ENCODE measurements around the gene PIK3C2A. TPM values are rescaled to one million over a fixed set of nuclear protein-coding genes. Genes with fewer than 3 reads are reported as not detected.
A peak's percentile ranks its signal among the peaks of the same experiment; 100 is the strongest.

PIK3C2A gene
- total RNA-seq, 1 donor from 2014 or later = 35.0 TPM

GRCh38 chr11:17184882-17185587, 22.8 kb downstream of the PIK3C2A start:
- TF ChIP-seq, protein P1, sequence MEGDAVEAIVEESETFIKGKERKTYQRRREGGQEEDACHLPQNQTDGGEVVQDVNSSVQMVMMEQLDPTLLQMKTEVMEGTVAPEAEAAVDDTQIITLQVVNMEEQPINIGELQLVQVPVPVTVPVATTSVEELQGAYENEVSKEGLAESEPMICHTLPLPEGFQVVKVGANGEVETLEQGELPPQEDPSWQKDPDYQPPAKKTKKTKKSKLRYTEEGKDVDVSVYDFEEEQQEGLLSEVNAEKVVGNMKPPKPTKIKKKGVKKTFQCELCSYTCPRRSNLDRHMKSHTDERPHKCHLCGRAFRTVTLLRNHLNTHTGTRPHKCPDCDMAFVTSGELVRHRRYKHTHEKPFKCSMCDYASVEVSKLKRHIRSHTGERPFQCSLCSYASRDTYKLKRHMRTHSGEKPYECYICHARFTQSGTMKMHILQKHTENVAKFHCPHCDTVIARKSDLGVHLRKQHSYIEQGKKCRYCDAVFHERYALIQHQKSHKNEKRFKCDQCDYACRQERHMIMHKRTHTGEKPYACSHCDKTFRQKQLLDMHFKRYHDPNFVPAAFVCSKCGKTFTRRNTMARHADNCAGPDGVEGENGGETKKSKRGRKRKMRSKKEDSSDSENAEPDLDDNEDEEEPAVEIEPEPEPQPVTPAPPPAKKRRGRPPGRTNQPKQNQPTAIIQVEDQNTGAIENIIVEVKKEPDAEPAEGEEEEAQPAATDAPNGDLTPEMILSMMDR (IDR thresholded peaks at IDR 0.05; ENCODE audit: insufficient read depth, low read length, severe bottlenecking) = no peak
- DNase-seq (ENCODE audit: low read depth) = peak; percentile 13
- no peak for FAIRE-seq
- H3K27me3 ChIP-seq (ENCODE audit: control insufficient read depth, insufficient read depth, low read length) = no peaks in the 10 kb centered on the region
- H3K36me3 ChIP-seq (ENCODE audit: control insufficient read depth, insufficient read depth, low read length) = peaks cover 3% of the 10 kb centered on the region
- H3K4me3 ChIP-seq (ENCODE audit: low read depth, low read length) = no peak overlapping the region

DNA sequence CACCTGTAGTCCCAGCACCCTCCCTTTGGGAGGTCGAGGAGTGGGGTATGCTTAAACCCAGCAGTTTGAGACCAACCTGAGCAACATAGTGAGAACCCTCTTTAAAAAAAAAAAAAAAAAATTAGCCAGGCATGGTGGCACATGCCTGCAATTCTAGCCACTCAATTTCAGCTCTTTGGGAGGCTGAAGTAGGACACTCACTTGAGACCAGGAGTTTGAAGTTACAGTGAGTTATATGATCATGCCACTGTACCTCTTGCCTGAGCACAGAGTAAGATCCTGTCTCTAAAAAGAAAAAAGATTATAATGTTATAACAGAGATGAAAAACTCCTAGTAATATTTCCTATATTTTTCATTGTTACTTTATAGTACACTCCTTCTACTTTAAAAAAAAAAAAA, 23.9 kb downstream of the PIK3C2A start:
- DNase-seq (ENCODE audit: low read depth) (no peak), FAIRE-seq (no peak)
- TF ChIP-seq, protein P1 (IDR thresholded peaks at IDR 0.05; ENCODE audit: insufficient read depth, low read length, severe bottlenecking) = no peak
- H3K27me3 ChIP-seq (ENCODE audit: control insufficient read depth, insufficient read depth, low read length) = no peaks in the 10 kb centered on the region
- no peak overlapping the region for H3K4me3 ChIP-seq (ENCODE audit: low read depth, low read length)
- peaks cover 3% of the 10 kb centered on the region for H3K36me3 ChIP-seq (ENCODE audit: control insufficient read depth, insufficient read depth, low read length)

- FAIRE-seq (no peak), DNase-seq (ENCODE audit: low read depth) (no peak)
- TF ChIP-seq, protein P1 (IDR thresholded peaks at IDR 0.05; ENCODE audit: insufficient read depth, low read length, severe bottlenecking) = no peak
- Histone ChIP-seq H3K4me3 (ENCODE audit: low read depth, low read length) (no peak overlapping the region), H3K27me3 (ENCODE audit: control insufficient read depth, insufficient read depth, low read length) (no peaks in the 10 kb centered on the region), H3K36me3 (ENCODE audit: control insufficient read depth, insufficient read depth, low read length) (peaks cover 1% of the 10 kb centered on the region)
These were observed 27.8 kb downstream of the PIK3C2A start for GRCh38 chr11:17179970-17180369.

GRCh38 chr11:17173332-17173731, 34.5 kb downstream of the PIK3C2A start:
- no peak for FAIRE-seq
- H3K27me3 ChIP-seq (ENCODE audit: control insufficient read depth, insufficient read depth, low read length) = no peaks in the 10 kb centered on the region

GRCh38 chr11:17171916-17172315, 35.9 kb downstream of the PIK3C2A start:
- peaks cover 6% of the 10 kb centered on the region for H3K36me3 ChIP-seq (ENCODE audit: control insufficient read depth, insufficient read depth, low read length)
- H3K27me3 ChIP-seq (ENCODE audit: control insufficient read depth, insufficient read depth, low read length) = no peaks in the 10 kb centered on the region
- TF ChIP-seq, protein P1 (IDR thresholded peaks at IDR 0.05; ENCODE audit: insufficient read depth, low read length, severe bottlenecking) = no peak
- DNase-seq (ENCODE audit: low read depth) (no peak), FAIRE-seq (no peak)
- no peak overlapping the region for H3K4me3 ChIP-seq (ENCODE audit: low read depth, low read length)

More at GRCh38 chr11:17173332-17173731, 34.5 kb downstream of the PIK3C2A start:
- Histone ChIP-seq H3K36me3 (ENCODE audit: control insufficient read depth, insufficient read depth, low read length) (peaks cover 6% of the 10 kb centered on the region), H3K4me3 (ENCODE audit: low read depth, low read length) (no peak overlapping the region)
- TF ChIP-seq, protein P1 (IDR thresholded peaks at IDR 0.05; ENCODE audit: insufficient read depth, low read length, severe bottlenecking) = no peak
- no peak for DNase-seq (ENCODE audit: low read depth)

DNA sequence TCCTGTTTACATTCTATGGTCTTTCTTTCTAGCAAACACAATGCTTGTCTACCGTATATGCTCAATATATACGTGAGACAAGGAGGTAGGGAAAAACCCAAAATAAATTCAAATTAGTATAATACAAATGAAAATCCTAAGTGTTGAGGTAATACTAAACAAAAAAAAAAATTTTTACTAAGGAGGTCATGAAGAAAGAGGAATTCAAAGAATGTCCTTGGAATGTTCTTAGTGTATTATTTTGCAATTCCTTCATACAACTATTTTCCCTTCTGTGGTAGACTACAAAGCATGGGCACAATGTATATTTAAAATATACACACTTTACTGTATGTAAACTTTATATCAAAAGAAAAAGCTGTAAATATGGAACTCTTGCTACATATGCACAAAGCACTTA, 36.4 kb downstream of the PIK3C2A start:
- no peaks in the 10 kb centered on the region for H3K27me3 ChIP-seq (ENCODE audit: control insufficient read depth, insufficient read depth, low read length)
- no peak overlapping the region for H3K4me3 ChIP-seq (ENCODE audit: low read depth, low read length)
- DNase-seq (ENCODE audit: low read depth) = peak; percentile 8
- FAIRE-seq = no peak
- peaks cover 6% of the 10 kb centered on the region for H3K36me3 ChIP-seq (ENCODE audit: control insufficient read depth, insufficient read depth, low read length)
- TF ChIP-seq, protein P1 (IDR thresholded peaks at IDR 0.05; ENCODE audit: insufficient read depth, low read length, severe bottlenecking) = no peak

Data from bronchial epithelial cell (primary cell).